ENCODE results near the gene P2RY8.
"Not testable (repeated sequence)": the region's sequence is repeated elsewhere in the genome, so short reads cannot be mapped to it uniquely, and the experiment has no call there.

P2RY8 gene

GRCh38 chrX:1485033-1485432 is 52.0 kb downstream of the P2RY8 start:
- DNase-seq: no peak

GRCh38 chrX:1484638-1485019 is 52.4 kb downstream of the P2RY8 start:
- no peak for DNase-seq

DNA sequence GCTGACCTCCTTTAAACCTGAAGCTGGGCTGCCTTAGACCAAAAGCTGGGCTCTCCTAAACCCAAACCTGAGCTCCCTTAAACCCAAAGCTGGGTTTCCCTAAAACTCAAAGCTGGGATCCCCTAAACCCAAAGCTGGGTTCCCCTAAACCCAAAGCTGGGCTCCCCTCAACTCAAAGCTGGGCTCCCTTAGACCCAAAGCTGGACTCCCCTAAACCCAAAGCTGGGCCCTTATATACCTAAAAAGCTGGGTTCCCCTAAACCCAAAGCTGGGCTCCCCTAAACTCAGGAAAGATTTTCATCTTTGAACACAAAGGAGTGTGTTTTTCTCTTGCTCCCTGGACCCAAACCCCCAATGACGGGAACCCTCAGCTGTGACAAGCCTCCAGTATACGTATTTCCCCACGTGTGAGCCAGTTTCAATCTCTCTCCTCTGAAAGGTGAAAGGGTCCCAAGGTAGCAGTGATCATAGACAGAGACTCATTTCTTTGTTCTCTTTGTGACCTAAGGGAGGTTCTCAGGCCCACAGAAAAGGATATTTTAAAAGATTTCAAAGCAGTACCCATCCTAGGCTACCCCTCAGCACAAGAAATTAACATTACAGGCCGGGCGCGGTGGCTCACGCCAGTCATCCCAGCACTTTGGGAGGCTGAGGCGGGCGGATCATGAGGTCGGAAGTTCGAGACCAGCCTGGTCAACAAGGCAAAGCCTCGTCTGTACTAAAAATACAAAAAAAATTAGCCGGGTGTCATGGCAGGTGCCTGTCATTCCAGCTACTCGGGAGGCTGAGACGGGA is 52.9 kb downstream of the P2RY8 start:
- DNase-seq: no peak

DNA sequence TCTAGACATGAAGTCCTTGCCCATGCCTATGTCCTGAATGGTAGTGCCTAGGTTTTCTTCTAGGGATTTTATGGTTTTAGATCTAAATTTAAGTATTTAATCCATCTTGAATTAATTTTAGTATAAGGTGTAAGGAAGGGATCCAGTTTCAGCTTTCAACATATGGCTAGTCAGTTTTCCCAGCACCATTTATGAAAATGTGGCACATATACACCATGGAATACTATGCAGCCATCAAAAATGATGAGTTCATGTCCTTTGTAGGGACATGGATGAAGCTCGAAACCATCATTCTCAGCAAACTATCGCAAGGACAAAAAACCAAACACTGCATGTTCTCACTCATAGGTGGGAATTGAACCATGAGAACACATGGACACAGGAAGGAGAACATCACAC is 54.5 kb downstream of the P2RY8 start:
- not testable (repeated sequence) for DNase-seq

GRCh38 chrX:1481636-1482529 is 55.1 kb downstream of the P2RY8 start:
- DNase-seq: peak; percentile 81 to 83

- no peak for DNase-seq
Measured at GRCh38 chrX:1480082-1480785, 56.8 kb downstream of the P2RY8 start.

GRCh38 chrX:1477801-1478458 is 59.1 kb downstream of the P2RY8 start:
- DNase-seq: no peak

GRCh38 chrX:1477229-1477628 is 59.8 kb downstream of the P2RY8 start:
- no peak for DNase-seq

- DNase-seq: no peak
Measured at GRCh38 chrX:1476682-1477081, 60.3 kb downstream of the P2RY8 start.

- no peak for DNase-seq
Measured at GRCh38 chrX:1475881-1476280, 61.1 kb downstream of the P2RY8 start.

- DNase-seq: no peak
Measured at GRCh38 chrX:1475481-1475880, 61.5 kb downstream of the P2RY8 start.

DNA sequence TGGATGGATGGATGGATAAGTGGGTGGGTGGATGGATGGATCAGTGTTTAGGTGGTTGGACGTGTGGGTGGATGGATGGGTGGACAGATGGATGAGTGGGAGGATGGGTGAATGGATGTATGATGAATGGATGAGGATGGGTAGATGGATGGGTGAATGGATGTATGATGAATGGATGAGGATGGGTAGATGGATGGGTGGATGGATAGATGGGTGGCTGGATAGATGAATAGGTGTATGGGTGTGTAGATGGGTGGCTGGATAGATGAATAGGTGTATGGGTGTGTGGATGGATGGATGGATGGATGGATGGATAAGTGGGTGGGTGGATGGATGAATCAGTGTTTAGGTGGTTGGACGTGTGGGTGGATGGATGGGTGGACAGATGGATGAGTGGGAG is 62.4 kb downstream of the P2RY8 start:
- not testable (repeated sequence) for DNase-seq

DNA sequence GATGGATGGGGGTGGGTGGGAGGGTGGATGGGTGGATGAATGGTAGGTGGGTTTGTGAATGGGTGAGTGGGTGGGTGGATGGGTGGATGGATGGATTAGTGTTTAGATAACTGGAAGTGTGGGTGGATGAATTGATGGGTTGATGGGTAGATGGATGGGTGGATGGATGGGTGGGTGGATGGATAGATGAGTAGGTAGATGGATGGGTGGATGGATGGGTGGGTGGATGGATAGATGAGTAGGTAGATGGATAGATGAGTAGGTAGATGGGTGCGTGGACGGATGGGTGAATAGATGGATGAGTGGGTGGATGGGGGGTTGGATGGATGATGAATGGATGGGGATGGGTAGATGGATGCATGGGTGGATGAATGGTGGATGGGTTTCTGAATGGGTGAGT is 64.0 kb downstream of the P2RY8 start:
- DNase-seq: no peak

- DNase-seq: peak; percentile 79 to 80
Measured at GRCh38 chrX:1468250-1468772, 68.7 kb downstream of the P2RY8 start.

DNA sequence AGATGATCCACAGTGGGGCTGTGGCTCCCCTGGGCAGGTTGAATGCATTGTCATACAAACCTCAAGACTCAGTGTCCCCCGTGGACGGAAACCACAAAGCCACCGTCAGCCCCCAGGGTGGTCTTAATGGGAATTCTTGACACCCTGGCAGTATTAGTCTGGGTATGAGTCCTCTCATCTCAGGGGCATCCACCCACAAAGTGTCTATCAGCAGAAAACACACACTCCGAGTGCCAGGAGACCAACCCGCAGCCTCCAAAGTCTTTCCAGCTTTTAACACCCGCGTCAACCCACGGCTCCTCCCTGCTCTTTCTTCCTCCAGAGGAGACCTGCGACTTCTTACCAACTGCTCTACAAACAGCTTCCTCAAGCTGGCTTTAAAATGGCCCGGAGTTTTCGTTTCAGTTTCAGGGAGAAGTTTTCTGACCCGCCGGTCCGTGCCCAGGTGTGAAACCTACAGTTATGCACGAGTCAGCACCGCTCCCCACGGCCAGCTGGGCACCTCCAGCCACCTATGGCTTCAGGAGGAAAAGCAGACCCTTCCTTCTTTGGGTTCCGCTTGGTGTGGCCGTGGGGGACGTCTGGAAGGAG is 69.9 kb downstream of the P2RY8 start:
- DNase-seq: peak; percentile 52 to 60

- DNase-seq: no peak
Measured at GRCh38 chrX:1466232-1466661, 70.7 kb downstream of the P2RY8 start.

DNA sequence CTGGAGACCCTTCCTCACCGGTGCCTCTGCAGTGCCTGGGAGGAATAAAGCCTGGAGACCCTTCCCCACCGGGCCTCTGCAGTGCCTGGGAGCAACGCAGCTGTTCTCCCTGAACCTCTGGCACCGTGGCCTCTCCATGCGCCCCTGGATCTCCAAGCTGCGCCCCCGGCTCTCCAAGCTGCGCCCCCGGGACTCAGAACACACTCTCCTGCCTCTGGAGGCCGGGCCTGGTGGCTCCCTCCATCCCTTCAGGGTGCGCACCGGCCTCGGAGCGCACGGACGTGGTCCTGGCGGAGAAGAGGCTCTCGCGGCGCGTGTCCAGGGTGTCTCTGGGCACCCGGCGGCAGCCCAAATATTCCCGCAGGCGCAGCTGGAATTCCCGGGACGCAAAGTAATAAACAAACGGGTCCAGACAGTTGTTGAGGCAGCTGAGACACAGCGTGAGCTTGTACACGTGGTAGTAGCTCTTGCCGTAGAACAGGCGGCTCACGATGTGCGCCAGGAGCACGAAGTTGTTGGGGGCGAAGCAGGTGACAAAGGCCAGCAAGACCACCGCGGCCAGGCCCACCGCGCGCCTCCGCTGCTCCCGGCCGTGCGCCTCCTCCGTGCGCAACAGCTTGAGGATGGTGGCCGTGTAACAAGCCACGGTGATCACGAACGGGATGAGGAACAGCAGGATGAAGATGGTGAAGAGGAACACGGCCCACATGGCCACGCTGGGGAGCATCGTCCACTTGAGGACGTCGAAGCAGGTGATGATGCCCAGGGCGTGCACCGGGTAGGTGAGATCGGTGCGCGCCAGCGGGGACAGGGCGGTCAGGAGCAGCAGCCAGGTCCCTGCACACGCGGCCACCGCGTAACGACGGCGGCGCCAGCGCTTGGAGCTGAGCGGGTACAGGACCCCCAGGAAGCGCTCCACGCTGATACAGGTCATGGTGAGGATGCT is 71.4 kb downstream of the P2RY8 start:
- no peak for DNase-seq

DNA sequence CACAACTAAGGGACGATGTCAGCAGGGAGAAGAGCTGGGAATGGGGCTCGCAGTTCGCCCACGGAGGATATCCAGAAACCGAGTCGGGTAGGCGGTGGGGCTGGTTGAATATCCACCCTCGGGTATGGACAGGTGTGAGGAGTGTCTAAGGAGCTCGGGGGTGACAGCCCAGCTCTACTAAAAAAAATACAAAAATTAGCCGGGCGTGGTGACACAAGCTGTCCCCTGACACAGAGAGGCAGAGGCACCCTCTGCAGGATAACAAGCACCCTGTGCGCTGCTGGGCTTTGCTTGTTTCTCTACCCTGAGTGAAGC is 72.1 kb downstream of the P2RY8 start:
- no peak for DNase-seq

DNA sequence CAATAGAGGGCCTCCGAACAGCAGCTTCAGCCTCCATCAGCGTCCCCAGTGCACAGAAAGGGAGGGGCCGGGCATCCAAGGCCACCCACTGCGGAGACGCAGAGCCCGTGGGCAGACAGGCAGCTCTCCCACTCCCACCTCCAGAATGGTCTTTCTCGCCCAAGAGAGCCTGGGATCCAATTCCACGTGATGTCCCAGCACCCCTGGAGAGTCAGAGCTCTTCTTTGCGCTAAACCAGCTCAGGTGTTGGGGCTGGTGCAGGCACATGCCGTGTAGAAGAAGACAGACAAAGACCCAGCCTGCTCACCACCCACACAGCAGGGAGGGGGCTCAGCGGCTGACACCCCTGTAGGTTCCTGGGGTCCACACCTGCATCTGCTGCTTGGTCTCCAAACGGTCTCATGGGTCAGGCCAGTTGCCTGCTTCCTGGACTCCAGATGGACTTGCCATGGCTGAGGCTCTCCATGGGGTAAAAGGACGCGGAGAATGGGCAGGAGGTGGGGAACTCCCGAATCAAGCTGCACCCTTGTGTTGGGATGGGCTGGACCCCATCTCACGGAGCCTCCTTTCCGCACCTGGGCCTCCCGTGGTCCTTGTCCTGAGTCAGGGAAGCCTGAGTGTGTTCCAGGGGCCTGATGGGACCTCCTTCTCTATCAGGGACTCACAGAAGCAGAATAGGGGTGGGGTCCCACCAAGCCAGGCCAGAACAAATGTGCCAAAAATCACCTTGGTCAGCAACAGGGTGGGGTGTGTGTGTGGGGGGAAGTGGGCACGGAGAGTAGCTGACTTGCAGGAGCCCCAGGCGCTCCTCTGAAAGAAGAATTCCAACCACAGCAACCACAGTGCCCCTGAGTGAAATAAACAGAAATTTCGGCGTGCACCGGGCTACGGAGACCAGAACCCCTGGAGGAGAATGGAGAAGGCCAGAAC is 72.7 kb downstream of the P2RY8 start:
- peak; percentile 26 to 36 for DNase-seq

DNA sequence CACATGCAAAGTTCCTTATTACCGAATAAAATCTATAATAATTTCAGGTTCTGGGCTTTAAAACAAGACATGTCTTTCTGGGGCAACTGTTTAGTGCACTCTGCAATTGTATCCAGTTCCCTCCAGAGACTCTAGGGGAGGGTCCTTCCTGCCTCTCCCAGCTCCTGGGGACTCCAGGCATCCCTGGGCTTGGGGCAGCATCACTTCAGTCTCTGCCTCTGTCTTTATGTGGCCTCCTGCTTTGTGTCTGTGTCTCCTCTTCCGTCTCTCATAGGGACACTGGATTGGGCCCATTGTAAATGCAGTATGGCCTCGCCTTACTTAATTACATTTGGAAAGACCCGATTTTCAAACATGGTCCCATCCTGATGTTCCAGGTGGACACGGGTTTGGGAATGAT is 73.4 kb downstream of the P2RY8 start:
- DNase-seq: no peak
